Fibroblast of villous mesenchyme (primary cell): Measurements from ENCODE around the gene KCTD10. TPM values are rescaled to one million over a fixed set of nuclear protein-coding genes. Genes with fewer than 3 reads are reported as not detected.

Source experiments
- DNase-seq: peaks from one replicate; pipeline ENCODE4 v3.0.0-alpha.2; 2010; ENCODE audit warnings: low read depth
- H3K4me3 ChIP-seq: 2 replicates; pipeline ENCODE4 v1.5.1; 2011; ENCODE audit warnings: low read depth, mild to moderate bottlenecking, low read length
- CTCF ChIP-seq: IDR thresholded peaks from 2 replicates; pipeline ENCODE4 v1.5.1; 2012; ENCODE audit warnings: low read depth, mild to moderate bottlenecking, low read length; ENCODE audit not compliant: insufficient read depth
- total RNA-seq: library from RNA; depleted of rRNA; stranded (reverse); fragments of >200 nt; gene quantifications from 2 replicates; pipeline ENCODE4 v1.2.3, GENCODE V29; 2012

Gene KCTD10
- total RNA-seq, 1 donor, result 105 TPM

DNA sequence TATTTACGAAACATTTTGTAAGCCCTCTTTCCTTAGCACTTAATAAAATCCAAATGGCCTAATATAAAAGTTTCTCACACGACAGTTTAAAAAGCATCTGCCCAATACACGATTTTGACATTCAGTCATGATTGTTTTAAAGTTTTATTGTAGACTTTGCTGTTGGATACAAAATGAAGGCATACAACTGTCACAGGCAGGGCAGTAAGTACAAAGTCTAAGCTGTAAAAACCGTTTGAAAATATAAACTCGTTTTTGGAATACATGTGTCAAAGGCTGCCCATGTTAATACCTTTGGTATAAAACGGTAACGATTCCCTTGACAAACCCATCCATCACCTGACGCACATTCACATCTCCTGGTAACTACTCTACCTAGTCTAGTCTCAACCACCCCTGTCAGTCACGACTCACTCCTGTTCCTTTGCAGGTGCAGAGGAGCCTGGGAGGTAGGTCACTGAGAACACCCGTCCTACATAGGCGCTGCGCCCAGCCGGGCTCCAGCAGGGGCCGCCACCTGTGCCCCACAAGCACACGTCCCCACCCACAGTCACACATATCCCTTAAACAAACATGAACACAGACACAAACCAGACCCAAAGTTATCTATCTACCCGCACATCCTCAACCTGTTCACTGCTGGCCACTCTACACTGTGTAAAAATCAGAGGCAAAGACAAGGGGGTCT lies 27.1 kb downstream of the KCTD10 start:
- DNase-seq, result no peak
- TF ChIP-seq CTCF, result peak; percentile 26
- no peak overlapping the region for H3K4me3 ChIP-seq

DNA sequence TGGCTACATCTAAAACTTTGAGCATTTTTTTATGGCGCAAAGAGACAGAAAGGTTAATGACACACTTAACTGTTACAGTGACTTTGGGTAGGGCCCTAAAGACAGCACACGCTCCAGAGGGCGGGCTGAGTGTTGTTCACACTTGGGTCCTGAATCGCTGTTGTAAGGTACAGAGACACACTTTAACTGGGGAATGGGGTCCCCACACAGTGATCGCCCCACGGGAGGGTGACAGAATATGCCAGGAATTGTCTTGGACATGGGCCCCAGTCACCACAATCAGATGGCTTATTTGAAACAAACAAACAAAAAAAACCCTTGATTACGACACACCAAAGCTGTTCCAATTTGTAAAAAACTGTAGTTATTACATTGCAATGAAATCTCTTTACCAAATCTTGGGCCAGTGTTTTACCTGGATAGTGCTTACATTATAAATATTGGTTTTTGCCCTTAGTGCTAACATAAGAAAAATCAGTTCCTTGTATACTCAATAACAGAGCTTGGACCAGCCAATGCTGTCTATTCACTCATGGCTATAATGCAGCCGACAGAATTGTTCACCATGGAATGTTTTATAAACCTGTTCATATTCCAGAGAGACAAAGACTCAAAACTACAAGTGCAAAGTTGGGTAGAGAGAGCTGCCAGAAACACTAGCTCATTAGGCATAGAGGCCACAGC lies 28.3 kb downstream of the KCTD10 start:
- no peak for DNase-seq
- TF ChIP-seq CTCF, result no peak
- H3K4me3 ChIP-seq, result no peak overlapping the region

GRCh38 chr12:109448272-109448671 lies 28.8 kb downstream of the KCTD10 start:
- H3K4me3 ChIP-seq, result no peak overlapping the region
- no peak for TF ChIP-seq CTCF
- DNase-seq, result no peak

- DNase-seq, result no peak
- H3K4me3 ChIP-seq, result no peak overlapping the region
- TF ChIP-seq CTCF, result no peak
Observed at GRCh38 chr12:109447482-109447881, 29.6 kb downstream of the KCTD10 start.

GRCh38 chr12:109446869-109447268 lies 30.2 kb downstream of the KCTD10 start:
- DNase-seq, result no peak
- H3K4me3 ChIP-seq, result no peak overlapping the region
- TF ChIP-seq CTCF, result no peak

DNA sequence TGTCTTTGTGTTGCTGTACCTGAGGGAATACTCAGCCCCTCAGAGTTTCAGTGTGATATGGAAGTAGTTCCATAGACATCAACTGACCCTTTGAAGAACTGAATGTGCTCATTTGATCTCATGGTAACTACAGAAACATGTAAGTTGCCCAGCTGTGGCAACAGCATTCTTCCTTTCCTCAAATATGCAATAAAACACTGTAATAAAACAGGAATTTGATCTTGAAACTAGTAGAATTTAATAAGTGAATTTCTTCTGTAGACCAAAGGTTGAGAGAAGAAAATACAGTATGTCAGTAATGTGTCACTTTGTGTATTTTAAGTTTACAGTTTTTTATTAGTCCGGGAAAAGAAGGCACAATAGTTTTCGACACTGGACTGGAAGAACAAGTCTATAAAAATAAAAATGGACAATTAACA lies 31.9 kb downstream of the KCTD10 start:
- TF ChIP-seq CTCF, result no peak
- H3K4me3 ChIP-seq, result no peak overlapping the region
- peak; percentile 81 for DNase-seq

- no peak overlapping the region for H3K4me3 ChIP-seq
- TF ChIP-seq CTCF, result no peak
- DNase-seq, result no peak
Observed at GRCh38 chr12:109444259-109444658, 32.8 kb downstream of the KCTD10 start.
